Peyer's patch (tissue), 4 donors: ENCODE measurements around the gene AGFG1. TPM values are rescaled to one million over a fixed set of nuclear protein-coding genes. Genes with fewer than 3 reads are reported as not detected.
A peak's percentile ranks its signal among the peaks of the same experiment; 100 is the strongest.

ENCODE experiments used
- DNase-seq, 3 donors: peaks; one replicate each; pipeline ENCODE4 v3.0.0-alpha.2; 2017 to 2019
- H3K27ac ChIP-seq, 4 donors: fragments of 200-600 bp; sonication (generic); one replicate each; pipeline ENCODE4 v1.5.1; 2016 to 2019
- H3K27me3 ChIP-seq, 2 donors: fragments of 200-600 bp; sonication (generic); one replicate each; pipeline ENCODE4 v1.5.1; 2019
- H3K36me3 ChIP-seq, 3 donors: fragments of 200-600 bp; sonication (generic); one replicate each; pipeline ENCODE4 v1.5.1; 2016 to 2019
- H3K4me1 ChIP-seq, 4 donors: fragments of 200-600 bp; sonication (generic); one replicate each; pipeline ENCODE4 v1.5.1; 2016 to 2019
- H3K4me3 ChIP-seq, 4 donors: fragments of 200-600 bp; sonication (generic); 1 replicate in 3 of 4; 2 replicates in 1 of 4; pipeline ENCODE4 v1.5.1; 2016 to 2019; ENCODE audit warnings: mild to moderate bottlenecking in 1 of 4
- H3K9me3 ChIP-seq, 4 donors: fragments of 200-600 bp; sonication (generic); one replicate each; pipeline ENCODE4 v1.5.1; 2016 to 2019; ENCODE audit warnings: mild to moderate bottlenecking in 1 of 4
- POLR2A ChIP-seq, 2 donors: fragments of 450-650 bp; IDR thresholded peaks; one replicate each; pipeline ENCODE4 v1.5.1; 2017; ENCODE audit warnings: antibody characterized with exemption in 2 of 2, mild to moderate bottlenecking in 2 of 2, moderate library complexity in 2 of 2
- total RNA-seq, 4 donors: library from RNA; depleted of rRNA; stranded (reverse); fragments of >200 nt; gene quantifications; one replicate each; pipeline ENCODE4 v1.1.0, GENCODE V29; 2016
- TF ChIP-seq, protein P1 (sequence below), 6 experiments: fragments of 450-650 bp in 4 of 6; fragments of 200-600 bp in 2 of 6; sonication (generic) in 1 of 6; IDR thresholded peaks; one replicate each; pipeline ENCODE4 v1.5.1; 2017 to 2019; ENCODE audit warnings: antibody characterized with exemption in 6 of 6, mild to moderate bottlenecking in 3 of 6, moderate library complexity in 1 of 6

AGFG1 gene
- total RNA-seq, 4 donors from 2014 or later: 24.8 to 68.1 (median 62.6) TPM

GRCh38 chr2:227455200-227455599 is 16.8 kb upstream of the AGFG1 start:
- Histone ChIP-seq H3K27me3 (no peaks in the 10 kb centered on the region), H3K4me1 (peaks cover 0 to 12% (median 0%) of the 10 kb centered on the region in 4 donors), H3K4me3 (no peak overlapping the region), H3K9me3 (no peaks in the 10 kb centered on the region), H3K27ac (no peak overlapping the region), H3K36me3 (no peaks in the 10 kb centered on the region)
- no peak for TF ChIP-seq POLR2A (IDR thresholded peaks at IDR 0.05)
- TF ChIP-seq, protein P1, sequence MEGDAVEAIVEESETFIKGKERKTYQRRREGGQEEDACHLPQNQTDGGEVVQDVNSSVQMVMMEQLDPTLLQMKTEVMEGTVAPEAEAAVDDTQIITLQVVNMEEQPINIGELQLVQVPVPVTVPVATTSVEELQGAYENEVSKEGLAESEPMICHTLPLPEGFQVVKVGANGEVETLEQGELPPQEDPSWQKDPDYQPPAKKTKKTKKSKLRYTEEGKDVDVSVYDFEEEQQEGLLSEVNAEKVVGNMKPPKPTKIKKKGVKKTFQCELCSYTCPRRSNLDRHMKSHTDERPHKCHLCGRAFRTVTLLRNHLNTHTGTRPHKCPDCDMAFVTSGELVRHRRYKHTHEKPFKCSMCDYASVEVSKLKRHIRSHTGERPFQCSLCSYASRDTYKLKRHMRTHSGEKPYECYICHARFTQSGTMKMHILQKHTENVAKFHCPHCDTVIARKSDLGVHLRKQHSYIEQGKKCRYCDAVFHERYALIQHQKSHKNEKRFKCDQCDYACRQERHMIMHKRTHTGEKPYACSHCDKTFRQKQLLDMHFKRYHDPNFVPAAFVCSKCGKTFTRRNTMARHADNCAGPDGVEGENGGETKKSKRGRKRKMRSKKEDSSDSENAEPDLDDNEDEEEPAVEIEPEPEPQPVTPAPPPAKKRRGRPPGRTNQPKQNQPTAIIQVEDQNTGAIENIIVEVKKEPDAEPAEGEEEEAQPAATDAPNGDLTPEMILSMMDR (IDR thresholded peaks at IDR 0.05): no peak
- no peak for DNase-seq

DNA sequence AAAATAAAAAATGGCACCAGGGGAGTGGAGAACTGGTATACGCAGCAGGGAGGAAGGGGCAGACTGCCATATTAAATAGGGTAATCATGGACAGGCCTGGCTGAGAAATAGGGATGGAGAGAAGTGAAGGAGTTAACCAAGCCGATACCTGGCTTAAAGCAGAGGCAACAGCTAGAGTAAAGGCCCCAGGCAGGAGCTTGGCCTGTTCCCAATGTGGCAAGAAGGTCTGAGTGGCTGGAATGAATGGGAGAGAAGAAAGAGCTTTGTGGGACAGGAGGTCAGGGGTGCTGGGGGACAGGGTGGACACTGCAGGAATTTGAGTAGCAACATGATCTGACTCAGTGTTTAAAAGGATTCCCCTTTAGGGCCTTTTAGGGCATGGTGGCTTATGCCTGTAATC is 15.9 kb upstream of the AGFG1 start:
- TF ChIP-seq, protein P1 (IDR thresholded peaks at IDR 0.05): no peak
- no peak for TF ChIP-seq POLR2A (IDR thresholded peaks at IDR 0.05)
- H3K36me3 ChIP-seq: no peaks in the 10 kb centered on the region
- no peak overlapping the region for H3K27ac ChIP-seq
- DNase-seq: no peak
- peaks cover 0 to 5% (median 0%) of the 10 kb centered on the region in 4 donors for H3K4me1 ChIP-seq
- no peak overlapping the region for H3K4me3 ChIP-seq
- H3K27me3 ChIP-seq: no peaks in the 10 kb centered on the region
- H3K9me3 ChIP-seq: no peaks in the 10 kb centered on the region

- Histone ChIP-seq H3K27me3 (no peaks in the 10 kb centered on the region), H3K9me3 (no peaks in the 10 kb centered on the region), H3K4me3 (no peak overlapping the region), H3K27ac (no peak overlapping the region), H3K36me3 (no peaks in the 10 kb centered on the region), H3K4me1 (peaks cover 0 to under 1% (median 0%) of the 10 kb centered on the region in 4 donors)
- no peak for TF ChIP-seq POLR2A (IDR thresholded peaks at IDR 0.05)
- TF ChIP-seq, protein P1 (IDR thresholded peaks at IDR 0.05): no peak
- DNase-seq: no peak
Measured at GRCh38 chr2:227456772-227457171, 15.2 kb upstream of the AGFG1 start.

DNA sequence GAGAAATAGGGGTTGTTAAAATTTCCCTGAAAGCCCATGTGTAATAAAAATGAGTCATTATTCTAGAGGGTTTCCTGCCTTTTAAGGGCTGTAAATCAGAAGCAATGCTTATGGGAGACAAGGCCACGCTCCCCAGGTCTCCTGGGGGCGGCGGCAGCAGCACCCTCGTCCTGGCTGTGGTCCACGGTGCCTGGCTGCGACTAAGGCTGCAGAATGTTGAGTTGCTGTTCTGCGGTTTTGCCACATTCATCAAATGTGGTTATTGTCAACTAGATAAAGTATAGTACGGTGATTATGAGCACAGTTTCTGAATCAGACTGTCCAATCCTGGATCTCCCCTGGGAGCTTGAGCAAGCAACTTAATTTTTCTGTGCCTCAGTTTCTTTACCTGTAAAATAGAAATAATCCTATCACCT is 11.9 kb upstream of the AGFG1 start:
- Histone ChIP-seq H3K27me3 (no peaks in the 10 kb centered on the region), H3K27ac (no peak overlapping the region), H3K4me3 (no peak overlapping the region), H3K4me1 (no peaks in the 10 kb centered on the region), H3K36me3 (no peaks in the 10 kb centered on the region), H3K9me3 (no peaks in the 10 kb centered on the region)
- DNase-seq: peak in 1 of 3 donors; percentile 41
- TF ChIP-seq POLR2A (IDR thresholded peaks at IDR 0.05): no peak
- TF ChIP-seq, protein P1 (IDR thresholded peaks at IDR 0.05): no peak

DNA sequence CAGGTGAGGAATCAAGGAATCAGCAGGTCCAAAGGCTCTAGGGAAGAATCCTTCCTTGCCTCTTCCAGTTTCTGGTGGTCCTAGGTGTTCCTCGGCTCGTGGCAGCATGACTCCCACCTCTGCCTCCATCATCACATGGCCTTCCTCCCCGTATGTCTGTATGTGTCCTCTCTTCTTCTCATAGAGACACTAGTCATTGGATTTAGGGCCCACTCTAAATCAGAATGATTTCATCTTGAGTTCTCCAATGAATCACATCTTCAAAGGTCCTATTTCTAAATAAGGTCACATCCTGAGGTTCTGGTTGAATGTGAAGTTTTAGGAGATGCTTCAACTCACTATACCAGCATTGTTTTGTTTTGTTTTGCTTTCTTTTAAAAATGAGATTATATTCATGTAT is 11.1 kb upstream of the AGFG1 start:
- no peak for TF ChIP-seq POLR2A (IDR thresholded peaks at IDR 0.05)
- TF ChIP-seq, protein P1 (IDR thresholded peaks at IDR 0.05): no peak
- H3K4me3 ChIP-seq: no peak overlapping the region
- no peaks in the 10 kb centered on the region for H3K36me3 ChIP-seq

More for the DNA sequence above, 11.1 kb upstream of the AGFG1 start:
- Histone ChIP-seq H3K4me1 (peaks cover 0 to 2% (median 0%) of the 10 kb centered on the region in 4 donors), H3K27me3 (no peaks in the 10 kb centered on the region), H3K9me3 (no peaks in the 10 kb centered on the region), H3K27ac (no peak overlapping the region)
- no peak for DNase-seq
